ENCODE data around the gene CACNA1B.

The CACNA1B gene

DNA sequence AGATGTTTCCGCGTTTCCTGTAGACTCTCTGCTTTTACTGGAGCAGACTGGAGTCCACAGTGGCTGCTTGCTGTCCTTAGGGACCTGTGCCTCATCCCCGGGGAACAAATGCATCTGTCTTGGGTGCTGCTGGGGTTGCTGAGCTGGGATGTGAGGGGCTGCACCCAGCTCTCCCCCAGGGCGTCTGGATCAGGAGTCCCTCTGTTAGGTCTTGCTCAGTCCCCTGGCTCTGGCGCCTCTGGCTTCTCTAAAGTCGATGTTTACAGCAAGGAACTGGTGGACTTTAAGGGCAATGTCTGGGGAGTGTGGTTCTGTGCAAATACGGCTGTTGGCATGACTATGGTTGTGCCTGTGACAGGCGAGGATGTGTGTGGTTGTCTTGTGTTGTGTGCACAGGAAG lies 91.4 kb downstream of the CACNA1B start:
- DNase-seq: no peak

DNA sequence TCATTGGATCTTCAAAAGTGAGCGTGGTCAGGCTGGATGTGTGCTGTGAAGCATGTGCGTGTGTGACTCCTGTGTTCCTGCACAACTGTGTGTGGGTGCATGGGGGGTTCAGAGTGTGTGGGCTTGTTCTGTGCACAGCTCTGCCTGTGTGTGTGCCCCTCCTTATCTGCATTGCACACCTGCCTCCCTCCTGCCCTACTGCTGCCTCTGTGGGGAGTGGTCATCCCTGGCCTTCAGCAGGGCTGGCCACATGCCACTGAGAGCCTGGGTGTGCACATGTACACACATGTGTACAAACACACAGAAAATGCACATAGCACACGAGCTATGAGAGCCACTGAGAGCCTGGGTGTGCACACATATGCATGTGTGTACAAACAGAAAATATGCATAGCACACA lies 92.1 kb downstream of the CACNA1B start:
- no peak for DNase-seq

DNA sequence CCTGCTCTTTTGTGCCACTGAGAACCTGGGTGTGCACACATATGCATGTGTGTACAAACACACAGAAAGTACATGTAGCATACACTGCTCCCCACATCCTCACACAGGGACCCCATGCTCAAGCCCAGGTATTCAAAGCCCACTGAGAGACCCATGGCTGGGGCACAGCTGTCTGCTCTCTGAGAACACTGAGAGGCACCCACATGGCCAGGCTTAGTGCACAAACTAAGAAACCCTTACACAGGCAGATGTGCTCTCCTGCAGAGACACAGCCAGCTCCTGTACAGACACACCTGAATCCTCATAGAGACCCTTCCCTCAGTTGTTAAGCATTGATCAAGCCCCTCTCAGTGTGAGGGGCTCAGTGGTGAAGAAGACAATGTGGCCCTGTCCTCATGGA lies 92.5 kb downstream of the CACNA1B start:
- DNase-seq: no peak

DNA sequence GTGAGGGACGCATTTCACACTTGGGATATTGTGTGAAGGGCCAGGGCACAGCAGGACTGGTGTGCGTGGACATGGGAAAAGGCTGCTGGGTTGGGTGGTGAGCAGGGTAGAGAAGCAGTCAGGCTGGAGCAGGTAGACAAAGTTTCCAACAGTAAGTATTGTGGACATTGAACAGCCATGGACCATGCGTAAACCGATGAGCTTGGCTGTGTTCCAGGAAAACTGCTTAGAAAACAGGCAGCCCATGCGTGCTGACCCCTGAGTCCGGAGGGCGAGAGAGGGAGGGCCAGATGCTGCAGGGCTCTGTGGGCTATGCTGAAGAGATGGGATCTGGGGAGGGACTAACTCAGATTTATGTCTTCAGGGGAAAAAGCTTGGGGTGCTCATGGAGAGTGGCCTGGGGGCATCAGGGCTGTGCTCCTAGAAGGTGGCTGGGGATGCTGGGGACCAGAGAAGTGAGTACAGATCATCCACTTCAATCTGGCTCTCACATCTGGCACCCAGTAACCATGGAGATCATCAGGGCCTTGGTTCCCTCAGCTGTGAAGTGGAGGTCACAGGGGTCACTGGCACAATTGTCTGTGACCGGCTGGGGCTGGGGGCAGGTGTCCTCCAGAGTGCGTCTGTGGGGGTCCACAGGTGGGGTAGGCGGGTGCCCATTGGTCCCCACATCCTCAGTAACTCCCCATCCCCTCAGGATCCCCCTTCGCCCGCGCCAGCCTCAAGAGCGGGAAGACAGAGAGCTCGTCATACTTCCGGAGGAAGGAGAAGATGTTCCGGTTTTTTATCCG lies 93.3 kb downstream of the CACNA1B start:
- DNase-seq: no peak

DNA sequence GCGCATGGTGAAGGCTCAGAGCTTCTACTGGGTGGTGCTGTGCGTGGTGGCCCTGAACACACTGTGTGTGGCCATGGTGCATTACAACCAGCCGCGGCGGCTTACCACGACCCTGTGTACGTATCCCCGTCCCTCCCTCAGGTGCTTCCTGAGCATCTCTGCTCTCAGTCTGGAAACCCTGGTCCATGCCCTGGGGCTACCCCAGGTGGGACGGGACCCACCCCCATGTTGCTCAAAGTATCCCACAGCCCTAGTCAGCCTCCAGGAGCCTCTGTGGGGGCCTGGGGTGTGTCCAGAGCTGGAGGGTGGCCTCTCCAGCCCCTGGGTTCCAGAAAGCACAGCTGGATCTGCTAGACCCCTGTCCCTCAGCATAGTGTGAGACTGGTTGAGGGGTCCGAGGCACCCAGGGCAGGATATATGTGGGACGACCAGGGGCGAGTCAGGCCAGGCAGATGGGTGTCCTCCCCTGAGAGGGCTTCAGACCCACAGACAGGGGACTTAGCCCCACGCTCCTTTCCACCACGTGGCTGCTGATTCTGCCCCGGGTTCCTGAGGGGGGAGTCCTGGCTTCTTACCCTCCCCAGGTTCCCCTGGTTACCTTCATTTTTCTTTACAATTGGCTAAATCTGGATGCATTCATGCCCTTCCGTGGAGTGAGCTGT lies 94.0 kb downstream of the CACNA1B start:
- DNase-seq: no peak

DNA sequence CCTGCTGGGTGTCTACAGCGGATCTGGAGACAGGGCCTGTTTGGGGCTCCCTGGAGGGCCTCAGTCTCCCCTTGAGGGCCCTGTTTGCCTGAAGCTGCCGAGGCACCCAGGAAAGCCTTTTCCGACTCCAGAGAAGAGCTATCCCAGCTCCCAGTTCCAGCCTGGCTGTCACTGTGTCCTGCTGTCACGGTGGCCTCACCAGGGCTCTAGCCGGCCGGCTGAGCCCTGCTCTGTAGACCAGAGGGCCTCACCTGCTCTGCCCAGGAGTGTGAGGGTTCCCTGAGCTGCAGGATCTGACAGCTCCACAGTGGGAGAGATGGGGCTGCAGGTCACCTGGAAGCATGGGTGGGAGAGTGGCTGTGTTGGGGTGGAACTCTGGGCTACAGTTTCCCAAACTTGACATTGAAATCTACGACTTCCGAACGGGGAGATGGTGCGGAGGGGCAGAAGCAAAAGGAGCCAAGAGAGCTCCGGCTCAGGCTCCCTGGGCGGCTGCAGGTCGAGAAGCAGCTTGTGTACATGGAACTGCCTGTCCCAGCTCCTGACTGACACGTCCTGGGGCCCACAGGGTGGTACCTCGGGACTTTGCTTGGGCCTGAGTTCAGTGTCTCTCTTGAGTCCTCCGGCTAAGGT lies 94.9 kb downstream of the CACNA1B start:
- DNase-seq: no peak

DNA sequence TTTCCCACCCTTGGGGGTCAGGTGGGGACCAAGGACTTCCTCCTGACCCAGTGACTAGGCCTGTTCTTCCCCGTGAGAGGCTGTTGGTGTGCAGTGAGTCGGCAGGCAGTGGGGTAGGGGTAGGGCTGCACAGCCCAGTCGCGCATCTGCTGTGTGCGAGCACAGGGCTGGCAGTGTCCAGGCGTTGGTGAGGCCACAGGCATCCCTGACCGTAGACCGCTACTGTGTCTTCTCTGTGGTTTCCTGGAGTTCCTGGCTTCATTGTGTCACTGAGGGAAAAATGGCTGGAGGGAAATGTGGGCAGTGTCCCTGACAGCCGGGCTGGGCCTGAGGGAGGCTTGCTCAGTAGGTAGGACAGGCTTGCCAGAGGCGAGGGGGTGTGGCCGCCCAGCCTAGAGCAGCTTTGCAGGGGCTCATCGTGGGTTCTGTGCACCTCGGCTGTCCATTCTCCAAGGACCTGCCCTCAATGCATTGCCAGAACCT lies 95.4 kb downstream of the CACNA1B start:
- DNase-seq: no peak

DNA sequence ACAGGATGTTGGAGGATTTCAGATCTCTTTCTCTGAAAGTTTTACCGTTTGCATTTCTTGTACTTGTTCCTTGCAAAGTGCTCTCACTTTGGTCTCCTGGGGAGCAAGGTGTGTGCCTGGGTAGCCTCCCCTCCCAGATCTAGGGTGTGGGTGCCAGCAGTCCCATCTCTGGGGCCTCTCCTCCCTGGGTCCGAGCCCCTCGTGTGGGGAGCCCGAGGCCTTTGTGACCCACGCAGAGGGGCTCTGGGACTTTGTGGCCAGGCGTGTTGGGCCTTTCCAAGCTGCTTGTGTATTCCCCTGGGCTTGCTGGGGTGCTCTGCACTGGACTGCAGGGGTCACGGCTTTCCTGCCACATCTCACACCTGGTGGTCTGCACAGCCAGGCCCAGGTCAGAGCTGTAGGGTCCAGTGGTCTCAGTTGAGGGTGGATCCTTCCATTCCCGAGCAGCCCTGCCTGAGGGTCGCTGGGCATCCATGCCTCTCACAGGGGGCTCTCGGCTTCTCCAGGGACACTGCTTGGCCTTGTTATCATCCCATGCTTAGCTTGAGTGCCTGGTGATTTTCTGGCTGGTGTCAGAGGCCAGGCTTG lies 96.3 kb downstream of the CACNA1B start:
- no peak for DNase-seq

DNA sequence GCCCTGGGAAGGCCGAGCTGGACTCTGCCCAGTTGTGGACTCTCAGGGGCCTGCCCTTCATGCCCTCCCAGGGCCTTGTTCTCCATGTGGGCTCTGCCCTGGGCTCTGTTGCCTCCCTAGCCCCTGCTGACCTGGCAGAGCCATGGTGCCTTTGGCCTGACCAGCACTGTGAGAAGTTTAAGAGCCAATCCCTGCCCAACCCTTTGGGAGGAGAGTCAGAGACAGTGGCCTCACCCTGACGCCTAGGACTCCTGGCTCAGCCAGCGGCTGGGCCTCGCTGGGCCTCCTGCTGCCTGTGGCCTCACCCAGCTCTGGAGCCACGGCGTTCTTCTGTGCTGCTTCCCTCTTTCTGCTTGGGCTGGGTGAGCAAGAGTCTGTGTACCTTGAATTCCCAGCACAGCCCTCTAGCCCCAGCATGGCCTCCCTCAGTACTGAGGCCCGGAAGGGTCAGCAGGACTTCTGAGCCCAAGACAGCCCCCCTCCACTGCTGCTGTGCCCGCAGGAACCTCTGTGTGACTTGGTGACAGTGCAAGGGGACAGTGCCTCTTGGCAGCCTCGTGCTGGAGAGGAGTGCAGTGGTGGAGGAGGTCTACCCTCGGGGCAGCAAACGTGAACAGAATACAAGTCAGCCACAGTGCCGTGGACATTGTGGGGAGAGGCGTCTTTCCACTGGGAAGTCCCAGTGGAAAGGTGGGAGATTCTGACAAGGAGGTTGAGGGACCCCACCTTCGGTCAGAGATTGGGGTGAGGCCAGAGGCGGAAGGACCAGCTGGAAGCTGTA lies 97.4 kb downstream of the CACNA1B start:
- no peak for DNase-seq

DNA sequence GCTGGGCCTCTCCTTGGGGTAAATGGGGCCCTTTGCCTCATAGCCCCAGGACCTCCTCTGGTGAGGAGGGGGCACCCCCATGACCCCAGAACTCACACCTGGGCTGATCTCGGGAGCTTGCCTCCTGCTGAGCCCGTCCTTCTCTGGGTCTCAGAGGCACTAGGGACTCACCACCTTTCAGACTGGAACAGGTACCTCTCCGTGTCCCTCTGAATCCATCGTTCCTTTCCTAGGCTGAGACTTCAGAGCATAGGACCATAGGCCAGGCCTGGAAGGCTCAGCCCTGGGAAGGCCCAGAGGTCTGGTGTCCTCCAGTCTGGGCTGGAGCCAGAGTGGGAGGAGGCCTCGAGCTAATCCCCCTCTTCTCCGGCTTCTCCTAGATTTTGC lies 97.9 kb downstream of the CACNA1B start:
- DNase-seq: no peak

DNA sequence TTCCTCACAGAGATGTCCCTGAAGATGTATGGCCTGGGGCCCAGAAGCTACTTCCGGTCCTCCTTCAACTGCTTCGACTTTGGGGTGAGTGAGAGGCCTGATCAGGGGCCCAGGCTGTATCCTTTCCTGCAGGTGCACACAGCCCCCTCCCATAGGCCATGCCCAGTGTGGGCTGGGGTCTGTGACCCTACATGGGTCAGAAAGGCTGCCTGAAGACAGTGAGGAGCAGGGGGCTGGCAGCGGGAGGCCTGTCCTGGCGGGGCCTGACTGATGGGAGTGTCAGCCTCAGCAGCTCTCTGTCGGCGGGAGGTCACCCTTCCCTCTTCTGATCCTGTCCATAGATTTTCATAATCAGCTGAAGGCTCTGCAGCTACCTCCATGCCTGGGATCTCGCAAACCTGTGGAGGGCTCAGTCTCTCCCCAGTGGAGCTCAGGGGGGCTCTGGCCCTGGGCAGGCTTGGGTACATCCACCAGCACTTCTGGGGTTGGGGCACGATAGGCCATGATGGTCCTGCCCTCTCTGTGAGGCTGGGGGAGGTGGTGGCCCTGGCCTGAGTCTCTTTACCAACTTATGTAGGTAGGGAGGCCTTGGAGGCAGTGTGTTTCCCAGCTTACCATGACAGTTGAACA lies 98.5 kb downstream of the CACNA1B start:
- no peak for DNase-seq

DNA sequence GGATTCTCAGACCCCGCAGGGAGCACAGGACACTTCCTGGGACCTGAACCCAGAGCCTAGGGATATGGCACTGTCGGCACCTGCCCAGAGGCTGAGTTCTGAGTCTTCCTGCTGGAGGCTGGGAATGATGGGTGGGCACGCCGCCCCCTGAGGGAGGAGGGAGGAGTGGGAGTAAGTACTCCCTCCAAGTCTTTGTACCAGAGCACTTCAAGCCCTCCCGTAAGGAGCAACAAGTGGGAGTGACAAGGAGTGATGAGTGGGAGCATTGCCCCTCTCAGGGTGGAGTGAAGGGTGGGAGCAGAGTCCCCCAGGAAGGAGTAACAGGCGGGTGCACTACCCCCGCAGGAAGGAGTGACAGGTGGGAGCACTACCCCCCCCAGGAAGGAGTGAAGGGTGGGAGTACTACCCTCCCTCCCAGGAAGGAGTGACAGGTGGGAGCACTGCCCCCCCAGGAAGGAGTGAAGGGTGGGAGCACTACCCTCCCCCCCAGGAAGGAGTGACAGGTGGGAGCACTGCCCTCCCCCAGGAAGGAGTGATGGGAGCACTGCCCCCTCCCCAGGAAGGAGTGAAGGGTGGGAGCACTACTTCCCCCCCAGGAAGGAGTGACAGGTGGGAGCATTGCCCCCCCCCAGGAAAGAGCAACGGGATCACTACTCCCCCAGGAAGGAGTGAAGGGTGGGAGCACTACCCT lies 100.1 kb downstream of the CACNA1B start:
- DNase-seq: no peak

DNA sequence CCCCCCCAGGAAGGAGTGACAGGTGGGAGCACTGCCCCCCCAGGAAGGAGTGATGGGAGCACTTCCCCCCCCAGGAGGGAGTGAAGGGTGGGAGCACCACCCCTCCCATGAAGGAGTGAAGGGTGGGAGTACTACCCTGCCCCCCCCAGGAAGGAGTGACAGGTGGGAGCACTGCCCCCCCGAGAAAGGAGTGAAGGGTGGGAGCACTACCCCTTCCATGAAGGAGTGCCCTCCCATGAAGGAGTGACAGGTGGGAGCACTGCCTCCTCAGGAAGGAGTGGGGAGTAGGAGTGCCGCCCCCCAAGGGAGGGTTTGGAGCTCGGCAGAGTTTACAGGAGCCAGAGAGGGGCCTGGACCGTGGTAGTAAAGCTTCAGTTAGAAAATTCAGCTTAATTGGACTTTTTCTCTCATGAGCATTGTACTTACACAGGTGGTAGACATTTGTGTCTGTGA lies 100.7 kb downstream of the CACNA1B start:
- no peak for DNase-seq

DNA sequence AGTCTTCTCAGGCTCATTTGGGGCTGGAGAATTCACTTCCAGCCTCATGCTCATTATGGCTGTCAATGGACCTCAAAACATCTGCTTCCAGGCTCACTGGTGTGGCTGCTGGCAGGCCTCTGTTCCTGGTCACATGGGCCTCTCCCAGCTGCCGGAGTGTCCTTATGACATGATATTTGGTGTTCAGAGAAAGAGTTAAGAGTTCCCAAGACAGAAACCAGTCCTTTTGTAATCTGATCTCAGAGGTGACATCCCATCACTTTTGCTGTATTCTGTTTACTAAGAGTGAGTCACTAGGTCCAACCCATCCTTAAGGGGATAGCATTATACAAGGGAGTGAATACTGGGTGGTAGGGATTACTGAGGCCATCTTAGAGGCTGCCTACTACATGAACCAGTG lies 104.6 kb downstream of the CACNA1B start:
- no peak for DNase-seq

DNA sequence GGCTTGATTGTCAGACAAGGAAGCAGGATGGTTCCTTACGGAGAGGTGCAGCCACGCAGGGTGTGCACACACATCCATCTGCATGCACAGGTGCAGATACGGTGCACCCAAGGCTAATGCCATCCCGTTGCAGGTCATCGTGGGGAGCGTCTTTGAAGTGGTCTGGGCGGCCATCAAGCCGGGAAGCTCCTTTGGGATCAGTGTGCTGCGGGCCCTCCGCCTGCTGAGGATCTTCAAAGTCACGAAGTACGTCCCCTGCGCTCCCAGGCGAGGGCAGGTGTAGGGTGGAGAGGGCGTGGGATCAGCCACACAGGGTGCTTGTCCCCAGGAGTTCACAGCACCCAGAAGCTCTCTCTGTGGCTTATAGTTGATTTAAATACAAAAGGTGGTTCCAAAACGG lies 106.4 kb downstream of the CACNA1B start:
- DNase-seq: no peak

DNA sequence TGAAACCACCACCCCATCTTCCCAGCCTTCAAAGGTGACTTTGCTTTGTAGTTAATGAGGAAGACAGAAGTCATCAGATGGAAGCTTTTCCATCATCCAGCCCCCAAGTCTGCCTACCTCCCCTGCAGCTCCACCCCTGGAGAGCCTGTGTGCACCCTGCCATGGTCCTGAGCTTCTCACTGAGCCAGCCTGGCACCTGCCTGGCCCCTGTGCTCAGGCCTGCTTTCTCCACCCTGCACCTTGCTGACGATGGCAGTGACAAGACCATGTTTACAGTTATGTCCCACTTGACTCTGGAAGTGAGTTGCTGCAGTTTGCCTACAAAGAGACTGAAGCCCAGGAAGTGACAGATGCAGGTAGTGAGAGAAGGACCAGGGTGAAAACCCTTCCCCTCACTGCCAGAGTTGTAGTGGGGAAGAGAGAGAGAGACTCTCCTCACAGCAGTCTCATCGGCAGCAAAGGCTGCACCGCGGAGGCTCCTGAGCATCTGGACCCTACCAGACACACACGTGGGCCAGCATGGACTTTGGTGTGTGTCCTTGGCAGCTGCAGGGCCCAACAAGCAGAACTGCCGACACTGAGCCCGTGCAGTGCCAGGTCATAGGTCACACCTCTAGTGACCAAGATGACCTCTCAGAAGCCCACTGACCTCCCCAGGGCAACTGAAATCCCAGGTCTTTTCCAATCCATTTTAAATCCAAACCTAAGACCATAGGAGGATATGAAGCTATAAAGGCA lies 107.1 kb downstream of the CACNA1B start:
- no peak for DNase-seq

DNA sequence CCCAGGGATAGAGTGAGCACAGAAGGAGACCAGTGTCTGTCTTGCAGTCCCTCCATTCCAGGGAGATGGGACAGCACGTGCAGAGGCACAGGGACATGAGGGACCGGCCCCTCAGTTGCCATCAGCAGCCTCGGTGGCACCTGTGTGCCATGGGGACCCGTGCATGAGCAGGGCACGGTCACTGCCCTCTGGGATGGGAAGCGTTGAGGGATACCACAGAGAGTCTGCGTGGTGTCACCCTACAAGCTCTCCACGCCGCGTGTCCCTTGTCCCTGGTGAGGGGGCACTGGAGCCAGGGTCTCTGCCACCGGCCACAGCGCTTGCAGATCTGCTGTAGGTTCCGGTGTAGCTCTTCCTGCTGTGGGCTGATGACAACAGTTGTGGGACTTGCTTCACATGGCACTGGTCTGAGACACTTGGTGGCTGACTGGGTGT lies 108.1 kb downstream of the CACNA1B start:
- DNase-seq: no peak

DNA sequence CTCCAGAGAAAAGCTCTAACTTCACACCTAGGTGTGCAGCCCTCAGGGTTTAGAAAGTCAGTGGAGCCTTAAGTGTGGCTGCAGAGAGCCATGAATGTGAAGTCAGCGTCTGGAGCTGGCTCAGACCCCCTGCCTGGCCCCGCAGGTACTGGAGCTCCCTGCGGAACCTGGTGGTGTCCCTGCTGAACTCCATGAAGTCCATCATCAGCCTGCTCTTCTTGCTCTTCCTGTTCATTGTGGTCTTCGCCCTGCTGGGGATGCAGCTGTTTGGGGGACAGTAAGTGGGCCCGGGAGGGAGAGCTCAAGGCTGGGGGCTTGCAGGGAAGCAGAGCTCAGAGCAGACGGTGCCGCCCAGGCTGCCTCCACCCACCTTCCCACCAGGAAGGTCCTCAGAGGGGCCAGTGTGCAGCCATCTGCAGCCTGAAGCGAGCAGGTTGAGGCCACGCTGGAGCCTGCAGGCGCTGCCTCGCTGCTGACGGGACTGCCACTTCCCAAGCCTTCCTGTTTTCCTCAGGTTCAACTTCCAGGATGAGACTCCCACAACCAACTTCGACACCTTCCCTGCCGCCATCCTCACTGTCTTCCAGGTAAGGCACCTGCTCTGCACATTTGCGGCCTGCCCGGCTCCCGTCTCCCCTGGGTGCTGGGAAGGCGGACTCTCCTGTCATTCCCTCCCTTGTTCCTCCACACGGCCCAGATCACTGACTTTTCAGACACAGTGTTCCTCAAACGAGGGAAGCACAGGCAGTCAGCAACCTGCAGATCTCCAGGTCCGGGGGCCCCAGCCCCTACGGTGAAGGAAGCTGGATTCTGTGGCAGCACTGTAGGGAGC lies 108.9 kb downstream of the CACNA1B start:
- DNase-seq: no peak

DNA sequence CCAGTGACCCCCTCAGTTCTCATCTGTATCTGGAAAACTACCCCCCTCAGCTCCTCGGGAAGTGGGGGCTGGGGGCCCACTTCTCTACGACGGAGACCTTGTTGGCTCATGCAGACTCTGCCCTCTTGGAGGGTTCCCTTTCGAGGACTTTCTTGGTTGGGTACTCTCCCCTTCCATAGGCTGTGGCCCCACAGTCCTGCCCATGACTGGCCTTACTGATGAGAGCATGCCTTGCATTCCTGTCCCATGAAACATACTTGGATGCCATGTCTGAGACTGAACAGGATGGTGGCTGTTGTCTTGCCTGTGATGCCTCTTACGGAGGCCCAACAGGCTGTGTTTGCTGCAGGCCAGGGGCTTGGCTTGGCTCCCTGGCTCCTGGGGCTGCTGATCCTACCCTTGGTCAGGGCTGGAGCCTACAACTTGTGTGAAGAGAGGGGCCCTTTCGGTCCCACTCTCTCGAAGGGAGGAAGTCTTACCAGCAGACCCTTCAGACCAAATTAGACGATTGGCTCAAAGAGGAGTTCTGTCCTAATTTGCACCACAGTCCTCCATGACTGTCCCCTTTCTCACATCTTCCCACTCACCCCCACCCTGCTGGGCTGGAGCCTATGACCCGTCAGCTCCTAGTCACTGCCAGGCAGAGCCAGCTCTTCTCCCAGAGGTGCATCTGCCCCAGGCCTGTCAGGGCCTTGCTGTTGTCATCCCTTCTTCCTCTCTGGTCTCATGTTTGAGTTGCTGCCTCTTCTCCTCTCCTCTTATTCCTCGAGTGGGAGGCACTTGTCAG lies 109.9 kb downstream of the CACNA1B start:
- DNase-seq: no peak
